WTC11 (cell line): ENCODE results near the gene TRAPPC11. TPM values are rescaled to one million over a fixed set of nuclear protein-coding genes. Genes with fewer than 3 reads are reported as not detected.

ENCODE experiments used
- ATAC-seq: fragments of 200-7000 bp; cut with Tn5 transposase; 2 replicates; pipeline ENCODE4 v1.10.0; 2021; ENCODE audit warnings: mild to moderate bottlenecking, moderate library complexity
- CTCF ChIA-PET: fragments of 300-600 bp; sonication (Branson Sonifier 250); formaldehyde crosslinking; loops from one replicate; lab custom pipeline; 2021; ENCODE audit warnings: antibody characterized with exemption; lab: Charles Lee
- POLR2A ChIA-PET: fragments of 350-600 bp; sonication (Branson Sonifier 250); formaldehyde crosslinking; loops from one replicate; lab custom pipeline; 2021; ENCODE audit warnings: antibody characterized with exemption; lab: Charles Lee
- DNase-seq: peaks from one replicate; pipeline ENCODE4 v3.0.0; 2021; ENCODE audit warnings: low spot score
- H3K27ac Mint-ChIP-seq: 2 replicates; pipeline ENCODE4 v1.8.0; 2021; ENCODE audit warnings: mixed read lengths
- H3K27me3 Mint-ChIP-seq: 2 replicates; pipeline ENCODE4 v1.8.0; 2021; ENCODE audit warnings: low read depth, mild to moderate bottlenecking, moderate library complexity, mixed read lengths
- H3K36me3 Mint-ChIP-seq: 2 replicates; pipeline ENCODE4 v1.8.0; 2021; ENCODE audit warnings: mixed read lengths
- H3K4me1 Mint-ChIP-seq: 2 replicates; pipeline ENCODE4 v1.8.0; 2022; ENCODE audit warnings: mixed read lengths
- H3K4me3 Mint-ChIP-seq: 2 replicates; pipeline ENCODE4 v1.8.0; 2021; ENCODE audit warnings: mild to moderate bottlenecking, moderate library complexity, mixed read lengths
- H3K9me3 Mint-ChIP-seq: 2 replicates; pipeline ENCODE4 v1.8.0; 2021; ENCODE audit warnings: mixed read lengths
- CREB1 ChIP-seq: sonication (generic); formaldehyde crosslinking; IDR thresholded peaks from 2 replicates; pipeline ENCODE4 v1.8.0; 2023; ENCODE audit warnings: mild to moderate bottlenecking, missing genetic modification reagents
- CREM ChIP-seq: sonication (generic); formaldehyde crosslinking; IDR thresholded peaks from 2 replicates; pipeline ENCODE4 v1.8.1; 2022; ENCODE audit warnings: mild to moderate bottlenecking, missing genetic modification reagents, moderate library complexity
- E2F4 ChIP-seq: sonication (generic); formaldehyde crosslinking; IDR thresholded peaks from 2 replicates; pipeline ENCODE4 v1.8.1; 2022; ENCODE audit warnings: low read depth, mild to moderate bottlenecking, moderate library complexity, missing genetic modification reagents, borderline replicate concordance
- ELF4 ChIP-seq: sonication (generic); formaldehyde crosslinking; IDR thresholded peaks from 2 replicates; pipeline ENCODE4 v1.8.1; 2022; ENCODE audit warnings: low read depth, mild to moderate bottlenecking, moderate library complexity, missing genetic modification reagents
- EMX1 ChIP-seq: fragments of 250-450 bp; sonication (Bioruptor Pico); IDR thresholded peaks from 2 replicates; pipeline ENCODE4 v1.8.0; 2021; ENCODE audit warnings: mild to moderate bottlenecking
- ETV6 ChIP-seq: sonication (generic); formaldehyde crosslinking; IDR thresholded peaks from 2 replicates; pipeline ENCODE4 v1.8.1; 2022; ENCODE audit warnings: mild to moderate bottlenecking, missing genetic modification reagents
- FOXK1 ChIP-seq: sonication (generic); formaldehyde crosslinking; IDR thresholded peaks from 2 replicates; pipeline ENCODE4 v1.8.0; 2022; ENCODE audit warnings: mild to moderate bottlenecking, moderate library complexity, missing genetic modification reagents
- GABPB1 ChIP-seq: sonication (generic); formaldehyde crosslinking; IDR thresholded peaks from 2 replicates; pipeline ENCODE4 v1.8.1; 2023; ENCODE audit warnings: mild to moderate bottlenecking, missing genetic modification reagents
- GRHL2 ChIP-seq: fragments of 250-450 bp; sonication (Bioruptor Pico); IDR thresholded peaks from 2 replicates; pipeline ENCODE4 v1.8.0; 2022; ENCODE audit warnings: mild to moderate bottlenecking, moderate library complexity; ENCODE audit not compliant: insufficient replicate concordance, severe bottlenecking
- HMGXB4 ChIP-seq: sonication (generic); formaldehyde crosslinking; IDR thresholded peaks from 2 replicates; pipeline ENCODE4 v1.8.1; 2023; ENCODE audit warnings: mild to moderate bottlenecking, moderate library complexity, missing genetic modification reagents
- MAX ChIP-seq: sonication (generic); formaldehyde crosslinking; IDR thresholded peaks from 2 replicates; pipeline ENCODE4 v1.8.0; 2022; ENCODE audit warnings: mild to moderate bottlenecking, missing genetic modification reagents
- NR2C2 ChIP-seq: sonication (generic); formaldehyde crosslinking; IDR thresholded peaks from 2 replicates; pipeline ENCODE4 v1.8.0; 2022; ENCODE audit warnings: mild to moderate bottlenecking, missing genetic modification reagents
- SMAD3 ChIP-seq: sonication (generic); formaldehyde crosslinking; IDR thresholded peaks from 2 replicates; pipeline ENCODE4 v1.8.0; 2022; ENCODE audit warnings: missing genetic modification reagents, mild to moderate bottlenecking, borderline replicate concordance
- TCF7 ChIP-seq: sonication (generic); formaldehyde crosslinking; IDR thresholded peaks from 2 replicates; pipeline ENCODE4 v1.8.0; 2022; ENCODE audit warnings: mild to moderate bottlenecking, low read depth, missing genetic modification reagents, moderate library complexity
- ZNF138 ChIP-seq: sonication (generic); formaldehyde crosslinking; conservative IDR thresholded peaks from 2 replicates; pipeline ENCODE4 v1.8.1; 2022; ENCODE audit warnings: mild to moderate bottlenecking, moderate library complexity, missing genetic modification reagents
- ZNF512 ChIP-seq: sonication (generic); formaldehyde crosslinking; IDR thresholded peaks from 2 replicates; pipeline ENCODE4 v1.8.1; 2022; ENCODE audit warnings: missing genetic modification reagents, borderline replicate concordance
- ZSCAN18 ChIP-seq: fragments of 250-450 bp; sonication (Bioruptor Pico); IDR thresholded peaks from 2 replicates; pipeline ENCODE4 v2.1.2; 2022; ENCODE audit warnings: mild to moderate bottlenecking, moderate library complexity
- total RNA-seq: library from RNA; stranded (reverse); gene quantifications from 3 replicates; pipeline ENCODE4 v1.2.3, GENCODE V29; 2021

Gene TRAPPC11
- total RNA-seq, 1 experiment from 2014 or later = 33.6 TPM

GRCh38 chr4:183612329-183613250 is 46.5 kb upstream of the TRAPPC11 start:
- no peak overlapping the region for H3K4me3 Mint-ChIP-seq
- H3K27ac Mint-ChIP-seq = no peak overlapping the region
- ChIA-PET POLR2A (no interaction called here), CTCF (interaction anchor here (1.4 kb wide), 1 partner anchor 10 kb away, joined by 3 read pairs; no protein-coding TSS in a partner anchor)
- ATAC-seq (no peak), DNase-seq (no peak)
- no peaks in the 10 kb centered on the region for H3K36me3 Mint-ChIP-seq
- H3K4me1 Mint-ChIP-seq = no peaks in the 10 kb centered on the region
- peaks cover 13% of the 10 kb centered on the region; the same call in 1 of the 2 replicates for H3K9me3 Mint-ChIP-seq
- H3K27me3 Mint-ChIP-seq = peaks cover 3% of the 10 kb centered on the region; the same call in 1 of the 2 replicates
- no peak for TF ChIP-seq GRHL2

- Mint-ChIP-seq H3K4me1 (no peaks in the 10 kb centered on the region), H3K27me3 (peaks cover 3% of the 10 kb centered on the region; the same call in 1 of the 2 replicates), H3K27ac (no peak overlapping the region), H3K9me3 (0 out of 2 replicates have a peak, but pooled peaks cover 8% of the 10 kb centered on the region), H3K36me3 (no peaks in the 10 kb centered on the region), H3K4me3 (no peak overlapping the region)
- no peak for TF ChIP-seq TCF7 (CRISPR knock-in tag)
- no peak for TF ChIP-seq E2F4
- TF ChIP-seq ZNF512 = 0 out of 2 replicates have a peak, but pooled peaks have one; percentile 52
- ATAC-seq (no peak), DNase-seq (no peak)
- POLR2A ChIA-PET = no interaction called here
- CTCF ChIA-PET = no interaction called here
Observed at GRCh38 chr4:183617075-183617474, 42.0 kb upstream of the TRAPPC11 start.

GRCh38 chr4:183618681-183619080 is 40.4 kb upstream of the TRAPPC11 start:
- Mint-ChIP-seq H3K36me3 (no peaks in the 10 kb centered on the region), H3K4me1 (no peaks in the 10 kb centered on the region), H3K4me3 (no peak overlapping the region), H3K27me3 (no peaks in the 10 kb centered on the region; the same call in 1 of the 2 replicates), H3K9me3 (0 out of 2 replicates have a peak, but pooled peaks cover 8% of the 10 kb centered on the region), H3K27ac (no peak overlapping the region)
- ATAC-seq (no peak), DNase-seq (no peak)
- ChIA-PET CTCF (interaction anchor here (1.2 kb wide), 1 partner anchor 16 kb away, joined by 3 read pairs; no protein-coding TSS in a partner anchor), POLR2A (no interaction called here)
- no peak for TF ChIP-seq ZSCAN18 (CRISPR knock-in tag)
- TF ChIP-seq GABPB1 (CRISPR knock-in tag) = 0 out of 2 replicates have a peak, but pooled peaks have one; percentile 17
- no peak for TF ChIP-seq E2F4
- TF ChIP-seq FOXK1 (CRISPR knock-in tag) = no peak
- no peak for TF ChIP-seq ZNF138 (CRISPR knock-in tag)
- TF ChIP-seq ELF4 (CRISPR knock-in tag) = no peak

GRCh38 chr4:183620421-183620820 is 38.7 kb upstream of the TRAPPC11 start:
- no peaks in the 10 kb centered on the region for H3K36me3 Mint-ChIP-seq
- POLR2A ChIA-PET = interaction anchor here (0.7 kb wide), 1 partner anchor 13 kb away, joined by 7 read pairs; no protein-coding TSS in a partner anchor
- TF ChIP-seq CREM (CRISPR knock-in tag) = no peak
- no peak for TF ChIP-seq CREB1 (CRISPR knock-in tag)
- no peak for TF ChIP-seq MAX
- no peak for TF ChIP-seq ETV6
- TF ChIP-seq HMGXB4 (CRISPR knock-in tag) = no peak
- TF ChIP-seq NR2C2 (CRISPR knock-in tag) = no peak
- TF ChIP-seq SMAD3 = no peak
- no peak for TF ChIP-seq EMX1 (CRISPR knock-in tag)
- H3K4me3 Mint-ChIP-seq = no peak overlapping the region
- H3K27me3 Mint-ChIP-seq = no peaks in the 10 kb centered on the region; the same call in 1 of the 2 replicates
- H3K4me1 Mint-ChIP-seq = no peaks in the 10 kb centered on the region
- H3K27ac Mint-ChIP-seq = no peak overlapping the region
- 0 out of 2 replicates have a peak, but pooled peaks cover 8% of the 10 kb centered on the region for H3K9me3 Mint-ChIP-seq
- DNase-seq (no peak), ATAC-seq (no peak)
- CTCF ChIA-PET = no interaction called here
